Measurements from ENCODE around the gene ADGRL3. TPM values are rescaled to one million over a fixed set of nuclear protein-coding genes. Genes with fewer than 3 reads are reported as not detected.

Gene ADGRL3
- total RNA-seq, 1 donor from 2014 or later: 93.6 TPM

GRCh38 chr4:61827907-61828391 is 627.8 kb downstream of the ADGRL3 start:
- Mint-ChIP-seq H3K9me3 (no peaks in the 10 kb centered on the region), H3K4me1 (peaks cover 19% of the 10 kb centered on the region), H3K4me3 (no peak overlapping the region), H3K36me3 (peaks cover 10% of the 10 kb centered on the region), H3K27me3 (ENCODE audit: insufficient read depth, low read depth) (no peaks in the 10 kb centered on the region), H3K27ac (no peak overlapping the region)
- Histone ChIP-seq H2AFZ (replicated peaks) (no peak overlapping the region), H3F3A (ENCODE audit: low read depth) (no peaks in the 10 kb centered on the region), H3K79me2 (ENCODE audit: low read depth) (no peaks in the 10 kb centered on the region), H3K4me1 (peaks cover 19% of the 10 kb centered on the region), H3K4me3 (no peak overlapping the region), H3K9ac (no peak overlapping the region), H3K36me3 (no peaks in the 10 kb centered on the region), H3K27ac (no peak overlapping the region), H3K27me3 (no peaks in the 10 kb centered on the region), H4K20me1 (ENCODE audit: low read depth) (no peaks in the 10 kb centered on the region), H3K4me2 (peak overlapping the region; percentile 27), H3K9me3 (ENCODE audit: low read depth) (no peaks in the 10 kb centered on the region)
- no peak for DNase-seq (ENCODE audit: low spot score)
- TF ChIP-seq EZH2phosphoT487 (IDR thresholded peaks at IDR 0.05) (no peak), CTCF (IDR thresholded peaks at IDR 0.05) (no peak), EZH2 (IDR thresholded peaks at IDR 0.05) (no peak)

- Mint-ChIP-seq H3K4me3 (no peak overlapping the region), H3K9me3 (no peaks in the 10 kb centered on the region), H3K36me3 (peaks cover 12% of the 10 kb centered on the region), H3K27ac (no peak overlapping the region), H3K27me3 (ENCODE audit: insufficient read depth, low read depth) (no peaks in the 10 kb centered on the region), H3K4me1 (peaks cover 19% of the 10 kb centered on the region)
- no peaks in the 10 kb centered on the region for H4K20me1 ChIP-seq (ENCODE audit: low read depth)
- no peak overlapping the region for H3K4me2 ChIP-seq
- no peak overlapping the region for H3K27ac ChIP-seq
- no peaks in the 10 kb centered on the region for H3K36me3 ChIP-seq
- no peaks in the 10 kb centered on the region for H3K9me3 ChIP-seq (ENCODE audit: low read depth)
- no peak overlapping the region for H3K4me3 ChIP-seq
- no peaks in the 10 kb centered on the region for H3F3A ChIP-seq (ENCODE audit: low read depth)
- no peak overlapping the region for H2AFZ ChIP-seq (replicated peaks)
- DNase-seq (ENCODE audit: low spot score): no peak
- no peaks in the 10 kb centered on the region for H3K27me3 ChIP-seq
- H3K4me1 ChIP-seq: peaks cover 19% of the 10 kb centered on the region
- TF ChIP-seq EZH2phosphoT487 (IDR thresholded peaks at IDR 0.05) (no peak), EZH2 (IDR thresholded peaks at IDR 0.05) (no peak), CTCF (IDR thresholded peaks at IDR 0.05) (no peak)
- no peak overlapping the region for H3K9ac ChIP-seq
- no peaks in the 10 kb centered on the region for H3K79me2 ChIP-seq (ENCODE audit: low read depth)
Observed at GRCh38 chr4:61828960-61829359, 628.8 kb downstream of the ADGRL3 start.

GRCh38 chr4:61831987-61832386 is 631.9 kb downstream of the ADGRL3 start:
- no peak overlapping the region for H3K27ac Mint-ChIP-seq
- no peak overlapping the region for H2AFZ ChIP-seq (replicated peaks)
- TF ChIP-seq CTCF (IDR thresholded peaks at IDR 0.05) (no peak), EZH2 (IDR thresholded peaks at IDR 0.05) (no peak), EZH2phosphoT487 (IDR thresholded peaks at IDR 0.05) (no peak)
- DNase-seq (ENCODE audit: low spot score): no peak
- peaks cover 19% of the 10 kb centered on the region for H3F3A ChIP-seq (ENCODE audit: low read depth)
- no peak overlapping the region for H3K9ac ChIP-seq
- no peak overlapping the region for H3K4me3 ChIP-seq
- H3K4me2 ChIP-seq: no peak overlapping the region
- no peaks in the 10 kb centered on the region for H3K27me3 Mint-ChIP-seq (ENCODE audit: insufficient read depth, low read depth)
- peaks cover 10% of the 10 kb centered on the region for H3K36me3 Mint-ChIP-seq
- H3K9me3 ChIP-seq (ENCODE audit: low read depth): no peaks in the 10 kb centered on the region
- H3K4me1 Mint-ChIP-seq: peaks cover 17% of the 10 kb centered on the region
- H4K20me1 ChIP-seq (ENCODE audit: low read depth): no peaks in the 10 kb centered on the region
- no peaks in the 10 kb centered on the region for H3K27me3 ChIP-seq
- no peak overlapping the region for H3K4me3 Mint-ChIP-seq
- peaks cover 33% of the 10 kb centered on the region for H3K4me1 ChIP-seq
- no peaks in the 10 kb centered on the region for H3K9me3 Mint-ChIP-seq
- H3K36me3 ChIP-seq: no peaks in the 10 kb centered on the region
- H3K79me2 ChIP-seq (ENCODE audit: low read depth): no peaks in the 10 kb centered on the region
- no peak overlapping the region for H3K27ac ChIP-seq

Measured in neural progenitor cell (in vitro differentiated cells).